ENCODE measurements around the gene FARS2. TPM values are rescaled to one million over a fixed set of nuclear protein-coding genes. Genes with fewer than 3 reads are reported as not detected.

The FARS2 gene
- total and polyA plus RNA-seq, 2 experiments from 2014 or later = 9.9 to 15.4 TPM

- H3K36me3 ChIP-seq (replicated peaks; ENCODE audit: insufficient read depth, low read depth) = no peaks in the 10 kb centered on the region
- H3K4me1 ChIP-seq (ENCODE audit: insufficient read depth) = no peaks in the 10 kb centered on the region
- no peak for TF ChIP-seq EZH2 (IDR thresholded peaks at IDR 0.05; ENCODE audit: borderline replicate concordance)
- no peak for TF ChIP-seq EZH2phosphoT487 (IDR thresholded peaks at IDR 0.05; ENCODE audit: low read depth, severe bottlenecking, unreplicated experiment)
- no peak for TF ChIP-seq CTCF (IDR thresholded peaks at IDR 0.05; ENCODE audit: poor library complexity)
- DNase-seq (ENCODE audit: low spot score) = no peak
- no peaks in the 10 kb centered on the region for H3K79me2 ChIP-seq
- no peak overlapping the region for H2AFZ ChIP-seq
- no peaks in the 10 kb centered on the region for H3K27me3 ChIP-seq
- H3K4me2 ChIP-seq = no peak overlapping the region
- H3K9me3 ChIP-seq (ENCODE audit: low read depth) = no peaks in the 10 kb centered on the region
- H3K27ac ChIP-seq = no peak overlapping the region
- no peaks in the 10 kb centered on the region for H3K9me2 ChIP-seq (replicated peaks; ENCODE audit: insufficient read depth)
- 59% methylated on average over 5 of the region's 5 CpGs for WGBS (ENCODE audit: low lambda C conversion rate, missing lambda C conversion rate)
- H3K4me3 ChIP-seq = no peak overlapping the region
- H4K20me1 ChIP-seq (ENCODE audit: insufficient read depth, poor library complexity, severe bottlenecking) = no peaks in the 10 kb centered on the region
These were observed 376.4 kb downstream of the FARS2 start for GRCh38 chr6:5637714-5638113.

GRCh38 chr6:5638666-5639065, 377.4 kb downstream of the FARS2 start:
- Histone ChIP-seq H3K27me3 (no peaks in the 10 kb centered on the region), H3K27ac (no peak overlapping the region), H2AFZ (no peak overlapping the region), H3K79me2 (no peaks in the 10 kb centered on the region), H3K36me3 (replicated peaks; ENCODE audit: insufficient read depth, low read depth) (no peaks in the 10 kb centered on the region), H3K9me2 (replicated peaks; ENCODE audit: insufficient read depth) (no peaks in the 10 kb centered on the region), H3K4me1 (ENCODE audit: insufficient read depth) (no peaks in the 10 kb centered on the region), H4K20me1 (ENCODE audit: insufficient read depth, poor library complexity, severe bottlenecking) (no peaks in the 10 kb centered on the region), H3K4me3 (no peak overlapping the region), H3K4me2 (no peak overlapping the region), H3K9me3 (ENCODE audit: low read depth) (no peaks in the 10 kb centered on the region)
- no peak for DNase-seq (ENCODE audit: low spot score)
- 82% methylated on average over 8 of the region's 8 CpGs for WGBS (ENCODE audit: low lambda C conversion rate, missing lambda C conversion rate)
- TF ChIP-seq EZH2 (IDR thresholded peaks at IDR 0.05; ENCODE audit: borderline replicate concordance) = no peak
- TF ChIP-seq EZH2phosphoT487 (IDR thresholded peaks at IDR 0.05; ENCODE audit: low read depth, severe bottlenecking, unreplicated experiment) = no peak
- TF ChIP-seq CTCF (IDR thresholded peaks at IDR 0.05; ENCODE audit: poor library complexity) = no peak

GRCh38 chr6:5639193-5639592, 377.9 kb downstream of the FARS2 start:
- Histone ChIP-seq H3K4me3 (no peak overlapping the region), H3K4me1 (ENCODE audit: insufficient read depth) (no peaks in the 10 kb centered on the region), H3K4me2 (no peak overlapping the region), H3K36me3 (replicated peaks; ENCODE audit: insufficient read depth, low read depth) (no peaks in the 10 kb centered on the region), H3K9me3 (ENCODE audit: low read depth) (no peaks in the 10 kb centered on the region), H3K9me2 (replicated peaks; ENCODE audit: insufficient read depth) (no peaks in the 10 kb centered on the region), H3K27me3 (no peaks in the 10 kb centered on the region), H3K27ac (no peak overlapping the region), H4K20me1 (ENCODE audit: insufficient read depth, poor library complexity, severe bottlenecking) (no peaks in the 10 kb centered on the region), H3K79me2 (no peaks in the 10 kb centered on the region), H2AFZ (no peak overlapping the region)
- TF ChIP-seq EZH2phosphoT487 (IDR thresholded peaks at IDR 0.05; ENCODE audit: low read depth, severe bottlenecking, unreplicated experiment) = no peak
- TF ChIP-seq EZH2 (IDR thresholded peaks at IDR 0.05; ENCODE audit: borderline replicate concordance) = no peak
- no peak for TF ChIP-seq CTCF (IDR thresholded peaks at IDR 0.05; ENCODE audit: poor library complexity)
- no peak for DNase-seq (ENCODE audit: low spot score)
- WGBS (ENCODE audit: low lambda C conversion rate, missing lambda C conversion rate) = 96% methylated on average over 2 of the region's 2 CpGs

- no peaks in the 10 kb centered on the region for H3K4me1 ChIP-seq (ENCODE audit: insufficient read depth)
- H4K20me1 ChIP-seq (ENCODE audit: insufficient read depth, poor library complexity, severe bottlenecking) = no peaks in the 10 kb centered on the region
- H3K36me3 ChIP-seq (replicated peaks; ENCODE audit: insufficient read depth, low read depth) = no peaks in the 10 kb centered on the region
- H3K9me3 ChIP-seq (ENCODE audit: low read depth) = no peaks in the 10 kb centered on the region
- H3K79me2 ChIP-seq = no peaks in the 10 kb centered on the region
- no peak for TF ChIP-seq EZH2 (IDR thresholded peaks at IDR 0.05; ENCODE audit: borderline replicate concordance)
- no peak for TF ChIP-seq CTCF (IDR thresholded peaks at IDR 0.05; ENCODE audit: poor library complexity)
- no peak for TF ChIP-seq EZH2phosphoT487 (IDR thresholded peaks at IDR 0.05; ENCODE audit: low read depth, severe bottlenecking, unreplicated experiment)
- no peaks in the 10 kb centered on the region for H3K9me2 ChIP-seq (replicated peaks; ENCODE audit: insufficient read depth)
- no peak for DNase-seq (ENCODE audit: low spot score)
- no peaks in the 10 kb centered on the region for H3K27me3 ChIP-seq
- H2AFZ ChIP-seq = no peak overlapping the region
- 95% methylated on average over 4 of the region's 4 CpGs for WGBS (ENCODE audit: low lambda C conversion rate, missing lambda C conversion rate)
- H3K4me3 ChIP-seq = no peak overlapping the region
- no peak overlapping the region for H3K27ac ChIP-seq
- no peak overlapping the region for H3K4me2 ChIP-seq
These were observed 379.3 kb downstream of the FARS2 start for GRCh38 chr6:5640614-5641013.

All from hepatocyte (in vitro differentiated cells).